Gastrocnemius medialis (tissue), 4 donors: ENCODE data around the gene TTYH3. TPM values are rescaled to one million over a fixed set of nuclear protein-coding genes. Genes with fewer than 3 reads are reported as not detected.
"Not testable (repeated sequence)": the region's sequence is repeated elsewhere in the genome, so short reads cannot be mapped to it uniquely, and the experiment has no call there.

Experiments
- ATAC-seq, 2 donors: fragments of 150-250 bp; one replicate each; pipeline ENCODE4 v1.9.1; 2016
- DNase-seq, 2 donors: peaks; one replicate each; pipeline ENCODE4 v3.0.0-alpha.2; 2019
- H3K27ac ChIP-seq, 4 donors: fragments of 200-600 bp; sonication (generic); 1 replicate in 1 of 4; 2 replicates in 3 of 4; pipeline ENCODE4 v1.5.1; 2016 to 2018; ENCODE audit warnings: mild to moderate bottlenecking in 2 of 4, moderate library complexity in 1 of 4
- H3K27me3 ChIP-seq, 3 donors: fragments of 200-600 bp; sonication (generic) in 2 of 3; 1 replicate in 1 of 3; 2 replicates in 2 of 3; pipeline versions ENCODE4 v1.5.1 to v1.6.0; 2016 to 2019; ENCODE audit warnings: mild to moderate bottlenecking in 1 of 3, moderate library complexity in 1 of 3
- H3K36me3 ChIP-seq, 2 donors: fragments of 200-600 bp; sonication (generic) in 1 of 2; one replicate each; pipeline ENCODE4 v1.5.1; 2017 to 2018
- H3K4me1 ChIP-seq, 2 donors: fragments of 200-600 bp; sonication (generic) in 1 of 2; one replicate each; pipeline ENCODE4 v1.5.1; 2016 to 2017; ENCODE audit warnings: mild to moderate bottlenecking in 2 of 2
- H3K4me3 ChIP-seq, 4 donors: fragments of 200-600 bp; sonication (generic) in 3 of 4; 1 replicate in 1 of 4; 2 replicates in 3 of 4; pipeline ENCODE4 v1.5.1; 2016 to 2019; ENCODE audit warnings: mild to moderate bottlenecking in 2 of 4
- H3K9me3 ChIP-seq, 3 donors: fragments of 200-600 bp; sonication (generic) in 2 of 3; 1 replicate in 1 of 3; 2 replicates in 2 of 3; pipeline ENCODE4 v1.5.1; 2016 to 2019
- CTCF ChIP-seq, 5 experiments: fragments of 450-650 bp in 3 of 5; fragments of 200-600 bp in 2 of 5; sonication (generic) in 2 of 5; IDR thresholded peaks in 4 of 5; conservative IDR thresholded peaks in 1 of 5; 1 replicate in 4 of 5; 2 replicates in 1 of 5; pipeline ENCODE4 v1.5.1; 2016 to 2019; ENCODE audit warnings: antibody characterized with exemption in 5 of 5, mild to moderate bottlenecking in 3 of 5, moderate library complexity in 3 of 5
- POLR2A ChIP-seq, 2 donors: fragments of 450-650 bp; IDR thresholded peaks; one replicate each; pipeline ENCODE4 v1.6.1; 2017; ENCODE audit warnings: antibody characterized with exemption in 2 of 2, mild to moderate bottlenecking in 2 of 2, moderate library complexity in 2 of 2
- in situ Hi-C, 4 donors: fragments of 200-750 bp; cut with MboI; loops; one replicate each; pipeline versions ENCODE4 v1.15.0 to v1.8.0; 2017; ENCODE audit warnings: low sequenced_read_pairs in 4 of 4
- intact Hi-C: fragments of 100-400 bp; cut with DNase I; formaldehyde crosslinking; loops from one replicate; pipeline ENCODE4 v1.15.1; 2023; ENCODE audit warnings: low total_unique reads
- total RNA-seq, 4 donors: library from RNA; depleted of rRNA; stranded (reverse); fragments of >200 nt; gene quantifications; one replicate each; pipeline versions ENCODE4 v1.1.0 to v1.2.3, GENCODE V29; 2016

TTYH3 gene
- total RNA-seq, 4 donors from 2014 or later: 2.9 to 14.8 (median 5.2) TPM

GRCh38 chr7:2679135-2680127, 47.6 kb downstream of the TTYH3 start:
- in situ Hi-C loops (loop anchor here (10.0 to 25.0 kb wide), 3 partner anchors 115 to 225 kb away; no protein-coding TSS in a partner anchor), intact Hi-C loops (loop anchor here (1.0 to 5.0 kb wide), 2 partner anchors 112 to 202 kb away; partner anchors contain the start of gene GRIFIN)
- not testable (repeated sequence) for DNase-seq, H3K9me3 ChIP-seq, H3K4me3 ChIP-seq, ATAC-seq, H3K36me3 ChIP-seq, H3K4me1 ChIP-seq, H3K27ac ChIP-seq
- peaks cover 14 to 20% (median 17%) of the 10 kb centered on the region in 3 donors for H3K27me3 ChIP-seq

- Histone ChIP-seq H3K27me3 (peaks cover 16 to 22% (median 18%) of the 10 kb centered on the region in 3 donors), H3K36me3 (no peaks in the 10 kb centered on the region), H3K4me1 (no peaks in the 10 kb centered on the region), H3K4me3 (no peak overlapping the region), H3K9me3 (no peaks in the 10 kb centered on the region), H3K27ac (no peak overlapping the region)
- in situ Hi-C loops: loop anchor here (10.0 to 25.0 kb wide), 3 partner anchors 115 to 225 kb away; no protein-coding TSS in a partner anchor
- TF ChIP-seq CTCF (IDR thresholded peaks at IDR 0.05 in 4 of 5, conservative IDR thresholded peaks at IDR 0.05 in 1 of 5): no peak
- no peak for TF ChIP-seq POLR2A (IDR thresholded peaks at IDR 0.05)
- DNase-seq (no peak), ATAC-seq (no peak)
- intact Hi-C loops: loop anchor here (1.0 to 5.0 kb wide), 2 partner anchors 113 to 203 kb away; partner anchors contain the start of gene GRIFIN
Measured at GRCh38 chr7:2680256-2680655, 48.5 kb downstream of the TTYH3 start.

GRCh38 chr7:2680792-2681490, 49.2 kb downstream of the TTYH3 start:
- ATAC-seq (peak; percentile 87 to 97), DNase-seq (peak; percentile 57 to 72)
- Histone ChIP-seq H3K27me3 (peaks cover 19 to 29% (median 21%) of the 10 kb centered on the region in 3 donors), H3K4me3 (no peak overlapping the region), H3K27ac (no peak overlapping the region), H3K9me3 (no peaks in the 10 kb centered on the region), H3K36me3 (no peaks in the 10 kb centered on the region), H3K4me1 (no peaks in the 10 kb centered on the region)
- in situ Hi-C loops: loop anchor here (10.0 to 25.0 kb wide), 3 partner anchors 116 to 226 kb away; no protein-coding TSS in a partner anchor
- TF ChIP-seq CTCF (IDR thresholded peaks at IDR 0.05 in 4 of 5, conservative IDR thresholded peaks at IDR 0.05 in 1 of 5) (peak; percentile 64 to 85 (median 80)), POLR2A (IDR thresholded peaks at IDR 0.05) (no peak)
- intact Hi-C loops: loop anchor here (1.0 to 5.0 kb wide), 3 partner anchors 114 to 230 kb away; partner anchors contain the start of gene GRIFIN

GRCh38 chr7:2681929-2682799, 50.4 kb downstream of the TTYH3 start:
- TF ChIP-seq CTCF (IDR thresholded peaks at IDR 0.05 in 4 of 5, conservative IDR thresholded peaks at IDR 0.05 in 1 of 5): no peak
- no peak for TF ChIP-seq POLR2A (IDR thresholded peaks at IDR 0.05)
- intact Hi-C loops: loop anchor here (1.0 to 5.0 kb wide), 2 partner anchors 205 to 231 kb away; partner anchors contain the start of gene GRIFIN
- in situ Hi-C loops: loop anchor here (10.0 to 25.0 kb wide), 3 partner anchors 117 to 227 kb away; no protein-coding TSS in a partner anchor
- Histone ChIP-seq H3K9me3 (no peaks in the 10 kb centered on the region), H3K4me3 (no peak overlapping the region), H3K27ac (no peak overlapping the region), H3K36me3 (no peaks in the 10 kb centered on the region), H3K27me3 (peaks cover 30 to 42% (median 33%) of the 10 kb centered on the region in 3 donors), H3K4me1 (no peaks in the 10 kb centered on the region)
- ATAC-seq (no peak), DNase-seq (no peak)
